GM18499 (cell line): ENCODE results near the gene SFRP5.

Experiments used
- ATAC-seq: cut with Tn5 transposase; IDR thresholded peaks from one replicate; pipeline ENCODE4 v1.9.1; 2021; ENCODE audit warnings: moderate number of reproducible peaks; ENCODE audit not compliant: insufficient read depth, unreplicated experiment

The SFRP5 gene

GRCh38 chr10:97788552-97789442 lies 17.0 kb upstream of the SFRP5 start:
- no peak for ATAC-seq

- no peak for ATAC-seq
Observed at GRCh38 chr10:97785731-97786130, 13.9 kb upstream of the SFRP5 start.

GRCh38 chr10:97785231-97785630 lies 13.4 kb upstream of the SFRP5 start:
- no peak for ATAC-seq

GRCh38 chr10:97784200-97784810 lies 12.5 kb upstream of the SFRP5 start:
- no peak for ATAC-seq

GRCh38 chr10:97782455-97783228 lies 10.8 kb upstream of the SFRP5 start:
- ATAC-seq = no peak

- no peak for ATAC-seq
Observed at GRCh38 chr10:97781618-97782331, 10.0 kb upstream of the SFRP5 start.

GRCh38 chr10:97780841-97781617 lies 9.2 kb upstream of the SFRP5 start:
- ATAC-seq = no peak

- ATAC-seq = no peak
Observed at GRCh38 chr10:97779975-97780374, 8.2 kb upstream of the SFRP5 start.

- ATAC-seq = no peak
Observed at GRCh38 chr10:97779492-97779891, 7.7 kb upstream of the SFRP5 start.

GRCh38 chr10:97778452-97779302 lies 6.9 kb upstream of the SFRP5 start:
- no peak for ATAC-seq

GRCh38 chr10:97777143-97777542 lies 5.3 kb upstream of the SFRP5 start:
- no peak for ATAC-seq

GRCh38 chr10:97774811-97775294 lies 3.1 kb upstream of the SFRP5 start:
- no peak for ATAC-seq

GRCh38 chr10:97773096-97773495 lies 1.3 kb upstream of the SFRP5 start:
- no peak for ATAC-seq

GRCh38 chr10:97771055-97771891 lies 526 bp downstream of the SFRP5 start:
- ATAC-seq = no peak

- ATAC-seq = no peak
Observed at GRCh38 chr10:97770255-97770654, 1.5 kb downstream of the SFRP5 start.

GRCh38 chr10:97768322-97769315 lies 3.2 kb downstream of the SFRP5 start:
- ATAC-seq = no peak
